ENCODE results near the gene PRKCD. TPM values are rescaled to one million over a fixed set of nuclear protein-coding genes. Genes with fewer than 3 reads are reported as not detected.
A peak's percentile ranks its signal among the peaks of the same experiment; 100 is the strongest.
"Not testable (repeated sequence)": the region's sequence is repeated elsewhere in the genome, so short reads cannot be mapped to it uniquely, and the experiment has no call there.

The PRKCD gene
- total RNA-seq, 4 donors from 2014 or later, result 36.3 to 73.1 (median 70.6) TPM

GRCh38 chr3:53150247-53151085, 10.5 kb upstream of the PRKCD start:
- H3K27me3 ChIP-seq, result no peaks in the 10 kb centered on the region
- H3K9me3 ChIP-seq, result no peaks in the 10 kb centered on the region
- H3K36me3 ChIP-seq, result no peaks in the 10 kb centered on the region
- H3K4me3 ChIP-seq, result no peak overlapping the region
- peaks cover 0 to 86% (median 27%) of the 10 kb centered on the region in 4 donors for H3K4me1 ChIP-seq
- TF ChIP-seq, protein P1, sequence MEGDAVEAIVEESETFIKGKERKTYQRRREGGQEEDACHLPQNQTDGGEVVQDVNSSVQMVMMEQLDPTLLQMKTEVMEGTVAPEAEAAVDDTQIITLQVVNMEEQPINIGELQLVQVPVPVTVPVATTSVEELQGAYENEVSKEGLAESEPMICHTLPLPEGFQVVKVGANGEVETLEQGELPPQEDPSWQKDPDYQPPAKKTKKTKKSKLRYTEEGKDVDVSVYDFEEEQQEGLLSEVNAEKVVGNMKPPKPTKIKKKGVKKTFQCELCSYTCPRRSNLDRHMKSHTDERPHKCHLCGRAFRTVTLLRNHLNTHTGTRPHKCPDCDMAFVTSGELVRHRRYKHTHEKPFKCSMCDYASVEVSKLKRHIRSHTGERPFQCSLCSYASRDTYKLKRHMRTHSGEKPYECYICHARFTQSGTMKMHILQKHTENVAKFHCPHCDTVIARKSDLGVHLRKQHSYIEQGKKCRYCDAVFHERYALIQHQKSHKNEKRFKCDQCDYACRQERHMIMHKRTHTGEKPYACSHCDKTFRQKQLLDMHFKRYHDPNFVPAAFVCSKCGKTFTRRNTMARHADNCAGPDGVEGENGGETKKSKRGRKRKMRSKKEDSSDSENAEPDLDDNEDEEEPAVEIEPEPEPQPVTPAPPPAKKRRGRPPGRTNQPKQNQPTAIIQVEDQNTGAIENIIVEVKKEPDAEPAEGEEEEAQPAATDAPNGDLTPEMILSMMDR (IDR thresholded peaks at IDR 0.05), result peak in 1 of 6 experiments; percentile 5
- TF ChIP-seq POLR2A (IDR thresholded peaks at IDR 0.05), result peak in 1 of 2 donors; percentile 62
- DNase-seq, result peak in 2 of 3 donors; percentile 79 to 87
- H3K27ac ChIP-seq, result peak overlapping the region in 3 of 4 donors; percentile 68 to 92 (median 85)

DNA sequence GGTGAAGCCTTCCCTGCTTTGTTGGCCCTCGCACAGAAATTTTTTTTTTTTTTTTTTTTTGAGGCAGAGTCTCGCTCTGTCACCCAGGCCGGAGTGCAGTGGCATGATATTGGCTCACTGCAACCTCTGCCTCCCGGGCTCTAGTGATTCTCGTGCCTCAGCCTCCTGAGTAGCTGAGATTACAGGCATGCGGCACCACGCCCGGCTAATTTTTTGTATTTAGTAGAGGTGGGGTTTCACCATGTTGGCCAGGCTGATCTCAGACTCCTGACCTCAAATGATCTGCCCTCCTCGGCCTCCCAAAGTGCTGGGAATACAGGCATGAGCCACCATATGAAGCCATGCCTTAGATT, 9.9 kb upstream of the PRKCD start:
- H3K9me3 ChIP-seq, H3K4me3 ChIP-seq, H3K36me3 ChIP-seq, H3K27me3 ChIP-seq, DNase-seq: not testable (repeated sequence)
- Histone ChIP-seq H3K27ac (peak overlapping the region in 3 of 4 donors; percentile 68 to 92 (median 85)), H3K4me1 (peaks cover 0 to 86% (median 27%) of the 10 kb centered on the region in 4 donors)

- H3K4me1 ChIP-seq, result peaks cover 0 to 85% (median 25%) of the 10 kb centered on the region in 4 donors
These were observed 9.5 kb upstream of the PRKCD start for GRCh38 chr3:53151465-53151864.

DNA sequence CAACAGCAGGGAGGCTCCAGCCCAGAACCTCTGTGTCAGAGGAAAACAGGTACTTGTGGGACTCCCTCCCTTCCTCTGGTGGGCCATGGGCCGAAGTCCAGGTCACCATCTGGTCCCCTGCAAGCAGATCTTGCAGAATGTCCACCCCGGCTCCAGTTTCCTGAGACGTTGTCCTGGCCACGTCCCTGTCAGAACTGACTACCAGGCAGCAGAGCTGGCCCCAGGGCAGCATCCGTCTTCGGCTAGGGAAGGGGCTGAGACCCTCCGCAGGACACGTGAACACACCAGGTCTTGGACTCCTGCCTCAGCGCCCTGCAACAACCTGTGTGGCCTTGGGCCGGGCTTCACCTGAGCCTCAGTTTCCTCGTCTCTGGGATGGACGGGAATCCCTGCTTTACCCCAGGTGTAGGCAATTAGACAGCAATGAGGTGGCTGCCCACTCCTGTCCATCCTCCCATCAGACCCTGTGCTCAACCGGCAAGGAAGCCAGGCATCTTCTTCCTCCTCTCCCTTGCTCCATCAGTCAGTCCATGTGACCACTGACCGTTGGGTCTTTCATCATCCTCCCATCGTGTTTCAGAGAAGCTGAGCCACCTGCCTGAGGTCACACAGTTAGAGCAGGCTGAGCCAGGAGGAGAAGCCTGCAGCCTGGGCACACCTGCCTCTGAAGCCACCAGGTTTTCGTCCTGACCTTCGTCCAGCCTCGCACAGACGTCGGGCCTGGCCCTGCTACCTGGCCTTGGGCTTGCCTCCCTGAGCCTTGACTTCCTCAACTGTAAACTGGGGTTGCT, 8.9 kb upstream of the PRKCD start:
- TF ChIP-seq, protein P1 (IDR thresholded peaks at IDR 0.05), result no peak
- no peak for TF ChIP-seq POLR2A (IDR thresholded peaks at IDR 0.05)
- Histone ChIP-seq H3K36me3 (no peaks in the 10 kb centered on the region), H3K4me1 (peaks cover 0 to 85% (median 22%) of the 10 kb centered on the region in 4 donors), H3K4me3 (no peak overlapping the region), H3K9me3 (no peaks in the 10 kb centered on the region), H3K27ac (peak overlapping the region in 2 of 4 donors; percentile 48 to 92), H3K27me3 (no peaks in the 10 kb centered on the region)
- no peak for DNase-seq

More at GRCh38 chr3:53151465-53151864, 9.5 kb upstream of the PRKCD start:
- Histone ChIP-seq H3K4me3 (no peak overlapping the region), H3K27me3 (no peaks in the 10 kb centered on the region), H3K9me3 (no peaks in the 10 kb centered on the region), H3K36me3 (no peaks in the 10 kb centered on the region), H3K27ac (peak overlapping the region in 2 of 4 donors; percentile 85 to 92)
- TF ChIP-seq, protein P1 (IDR thresholded peaks at IDR 0.05), result no peak
- no peak for TF ChIP-seq POLR2A (IDR thresholded peaks at IDR 0.05)
- DNase-seq, result no peak

DNA sequence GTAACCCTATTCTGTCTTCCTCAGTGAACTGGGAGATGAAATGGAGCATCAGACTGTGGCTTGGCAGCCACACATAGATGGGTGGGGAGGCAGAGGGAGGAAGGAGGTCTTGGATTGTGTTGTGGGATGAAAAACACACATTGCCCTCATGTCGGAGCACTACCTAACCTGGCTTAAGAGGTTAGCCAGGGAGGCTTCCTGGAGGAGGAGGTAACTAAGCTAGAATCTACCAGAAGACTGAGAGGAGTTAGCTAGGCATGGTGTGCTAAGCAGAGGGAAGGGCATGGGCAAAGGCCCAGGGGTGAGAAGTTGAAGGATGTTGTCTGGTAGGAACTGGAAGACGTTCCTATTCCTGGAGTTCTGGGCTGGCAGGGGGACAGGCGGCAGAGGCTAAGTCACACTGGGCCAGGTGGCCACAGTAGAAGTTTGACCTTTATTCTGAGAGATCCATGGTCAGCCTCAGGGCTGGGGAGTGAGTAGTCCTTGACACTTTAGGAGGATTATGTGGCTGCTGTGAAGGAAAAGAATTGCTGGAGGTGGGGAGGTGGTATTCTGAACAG, 7.7 kb upstream of the PRKCD start:
- TF ChIP-seq POLR2A (IDR thresholded peaks at IDR 0.05), result no peak
- TF ChIP-seq, protein P1 (IDR thresholded peaks at IDR 0.05), result no peak
- Histone ChIP-seq H3K27me3 (no peaks in the 10 kb centered on the region), H3K4me1 (peaks cover 0 to 72% (median 18%) of the 10 kb centered on the region in 4 donors), H3K36me3 (no peaks in the 10 kb centered on the region), H3K4me3 (no peak overlapping the region), H3K9me3 (no peaks in the 10 kb centered on the region), H3K27ac (peak overlapping the region in 2 of 4 donors; percentile 39 to 48)
- no peak for DNase-seq

Measured in Peyer's patch (tissue), 4 donors.